CD4-positive, alpha-beta T cell treated with Interleukin-21 for 1 hour (primary cell): ENCODE measurements around the gene C9orf85.

ENCODE experiments used
- DNase-seq: peaks from one replicate; pipeline ENCODE4 v3.0.0-alpha.2; 2020

C9orf85 gene

GRCh38 chr9:72013292-72013760 lies 101.9 kb downstream of the C9orf85 start:
- no peak for DNase-seq

DNA sequence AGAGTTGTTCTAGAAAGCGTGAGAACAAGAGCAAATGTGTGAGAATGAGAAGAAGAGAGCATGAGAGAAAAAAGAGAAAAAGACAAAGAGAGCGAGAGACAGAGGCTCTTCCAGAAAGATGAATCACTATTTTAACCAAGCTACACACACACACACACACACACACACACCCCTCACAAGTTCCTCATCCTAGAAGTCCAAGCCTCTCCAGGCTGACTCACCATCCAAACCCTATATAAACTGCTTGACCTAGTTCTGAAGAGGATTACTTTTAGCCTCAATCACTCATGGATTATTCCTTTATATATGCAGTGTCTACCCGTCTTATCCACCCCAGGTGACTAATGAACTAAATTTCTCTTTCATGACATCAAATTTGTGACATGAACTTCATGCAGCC lies 111.4 kb downstream of the C9orf85 start:
- no peak for DNase-seq
